ENCODE data around the gene OR6B1. TPM values are rescaled to one million over a fixed set of nuclear protein-coding genes. Genes with fewer than 3 reads are reported as not detected.

OR6B1 gene
- not detected for polyA plus RNA-seq
- long read RNA-seq, donor 1, result 0 reads
- long read RNA-seq, donor 2, result 0 reads
- long read RNA-seq, donor 3, result 0 reads
- long read RNA-seq, donor 4, result 0 reads
- long read RNA-seq, donor 5, result 0 reads
- long read RNA-seq, donor 6, result 0 reads
- long read RNA-seq, donor 7, result 0 reads
- long read RNA-seq, donor 8, result 0 reads
- long read RNA-seq, donor 9, result 0 reads
- long read RNA-seq, donor 10, result 0 reads
- long read RNA-seq, donor 11, result 0 reads

DNA sequence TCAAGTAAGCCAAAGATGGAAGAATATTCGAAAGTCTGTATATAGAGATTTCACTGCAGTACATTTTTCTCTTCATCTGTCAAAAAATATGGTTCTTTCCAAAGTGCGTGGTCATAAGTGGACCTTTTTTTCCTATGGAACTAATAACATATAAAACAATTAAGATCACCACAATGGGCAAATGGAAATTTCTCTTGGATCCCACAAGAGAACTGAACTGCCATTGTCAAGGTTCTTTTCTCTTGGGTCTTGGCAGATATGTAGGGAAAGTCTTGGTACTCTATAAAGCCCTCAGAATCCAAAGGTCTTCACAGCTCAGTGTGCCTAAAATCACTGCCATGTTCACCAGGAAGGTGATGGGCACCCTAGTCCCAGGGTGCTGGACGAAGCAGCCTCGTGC lies at the start of gene OR6B1:
OR6B1 (plus strand) TSS at position 301 of the 400 bp plus-strand sequence. CDS start 3,677 bp downstream, outside the sequence.
- no peak for DNase-seq
- Histone ChIP-seq H3K4me1 (ENCODE audit: control insufficient read depth, insufficient read depth, low read length) (no peaks in the 10 kb centered on the region), H3K4me3 (ENCODE audit: low read length) (no peak within 1 kb of the TSS), H3K27ac (ENCODE audit: low read length) (no peak within 1 kb of the TSS), H3K27me3 (ENCODE audit: control insufficient read depth, insufficient read depth, low read length) (no peaks in the 10 kb centered on the region), H3K9me3 (ENCODE audit: control insufficient read depth, low read depth, low read length) (peaks cover 4% of the 10 kb centered on the region), H3K36me3 (ENCODE audit: control insufficient read depth, insufficient read depth, low read length) (no peaks in the 10 kb centered on the region)
- WGBS (ENCODE audit: insufficient coverage, low lambda C conversion rate), result 95% methylated on average over 2 of the region's 4 CpGs

DNA sequence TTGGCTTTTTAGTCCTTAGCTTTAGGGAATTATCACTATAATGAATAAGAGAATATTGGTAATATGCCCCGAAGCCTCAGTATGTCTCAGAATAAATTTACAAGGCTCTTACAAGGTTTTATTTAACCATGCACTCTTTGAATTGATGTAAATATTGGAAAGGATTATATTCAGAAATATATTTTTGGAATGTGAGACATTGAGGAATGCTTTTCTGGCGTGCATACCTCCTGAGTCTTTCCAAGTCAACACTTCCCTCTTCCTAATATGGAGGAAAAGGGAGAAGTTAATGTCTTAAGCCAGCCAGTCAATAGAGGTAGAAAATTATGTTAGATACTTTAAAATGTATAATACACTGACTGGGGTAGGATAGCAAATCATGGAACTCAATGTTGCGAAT lies 46.7 kb upstream of the OR6B1 start:
- H3K4me1 ChIP-seq (ENCODE audit: control insufficient read depth, insufficient read depth, low read length), result peaks cover 2% of the 10 kb centered on the region
- no peak overlapping the region for H3K27ac ChIP-seq (ENCODE audit: low read length)
- no peaks in the 10 kb centered on the region for H3K36me3 ChIP-seq (ENCODE audit: control insufficient read depth, insufficient read depth, low read length)
- no peak overlapping the region for H3K4me3 ChIP-seq (ENCODE audit: low read length)
- H3K9me3 ChIP-seq (ENCODE audit: control insufficient read depth, low read depth, low read length), result no peaks in the 10 kb centered on the region
- no peaks in the 10 kb centered on the region for H3K27me3 ChIP-seq (ENCODE audit: control insufficient read depth, insufficient read depth, low read length)
- no peak for DNase-seq
- 74% methylated on average over 2 of the region's 3 CpGs for WGBS (ENCODE audit: insufficient coverage, low lambda C conversion rate)

DNA sequence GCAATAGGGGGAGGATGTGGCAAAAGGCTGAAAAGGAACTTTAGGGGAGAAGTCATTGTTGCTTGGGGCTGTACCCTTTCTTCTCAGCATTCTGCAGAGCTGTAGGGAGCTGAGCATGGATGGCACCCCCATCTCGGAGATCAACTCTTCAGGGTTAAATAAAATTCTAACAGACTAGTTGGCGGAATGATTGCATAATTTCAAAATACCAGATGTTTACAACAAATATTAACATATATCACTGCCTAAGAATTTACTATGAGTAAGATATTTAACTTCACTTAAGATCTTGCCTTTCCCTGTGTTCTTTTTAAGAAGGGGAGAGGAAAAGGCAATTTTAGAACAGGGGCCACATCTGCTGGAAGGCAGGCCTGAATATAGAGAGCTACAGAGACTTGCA lies 46.0 kb upstream of the OR6B1 start:
- Histone ChIP-seq H3K36me3 (ENCODE audit: control insufficient read depth, insufficient read depth, low read length) (no peaks in the 10 kb centered on the region), H3K27me3 (ENCODE audit: control insufficient read depth, insufficient read depth, low read length) (no peaks in the 10 kb centered on the region), H3K4me1 (ENCODE audit: control insufficient read depth, insufficient read depth, low read length) (peaks cover 5% of the 10 kb centered on the region), H3K9me3 (ENCODE audit: control insufficient read depth, low read depth, low read length) (no peaks in the 10 kb centered on the region), H3K27ac (ENCODE audit: low read length) (no peak overlapping the region), H3K4me3 (ENCODE audit: low read length) (no peak overlapping the region)
- DNase-seq, result no peak
- WGBS (ENCODE audit: insufficient coverage, low lambda C conversion rate), result no CpG with 5 or more reads among the region's 2 CpGs

DNA sequence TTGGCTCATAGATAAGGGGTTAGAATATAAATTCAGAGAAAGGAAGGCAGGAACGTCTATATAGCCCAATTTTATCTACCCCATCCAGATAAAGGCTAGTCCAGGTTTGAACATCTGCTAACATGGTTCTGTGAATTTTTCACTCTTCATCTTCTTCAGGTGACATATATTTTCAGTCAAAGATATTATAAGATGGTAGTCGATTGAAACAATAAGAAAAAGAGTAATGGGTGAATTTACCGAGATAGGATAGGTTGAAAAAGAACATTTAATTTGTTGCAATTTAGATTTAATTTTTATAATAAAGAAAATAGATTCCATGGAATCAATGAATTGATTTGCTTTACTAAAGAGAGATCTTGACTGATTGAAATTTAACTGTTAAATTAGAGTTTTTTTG lies 45.6 kb upstream of the OR6B1 start, which contains the start of gene OR2F1:
OR2F1 (plus strand) TSS at position 301 of the 400 bp plus-strand sequence. CDS start 5,127 bp downstream, outside the sequence.
- no peaks in the 10 kb centered on the region for H3K9me3 ChIP-seq (ENCODE audit: control insufficient read depth, low read depth, low read length)
- peaks cover 5% of the 10 kb centered on the region for H3K4me1 ChIP-seq (ENCODE audit: control insufficient read depth, insufficient read depth, low read length)
- no peaks in the 10 kb centered on the region for H3K36me3 ChIP-seq (ENCODE audit: control insufficient read depth, insufficient read depth, low read length)
- 72% methylated on average over 3 of the region's 3 CpGs for WGBS (ENCODE audit: insufficient coverage, low lambda C conversion rate)
- no peak within 1 kb of the TSS for H3K4me3 ChIP-seq (ENCODE audit: low read length)
- no peaks in the 10 kb centered on the region for H3K27me3 ChIP-seq (ENCODE audit: control insufficient read depth, insufficient read depth, low read length)
- no peak within 1 kb of the TSS for H3K27ac ChIP-seq (ENCODE audit: low read length)
- DNase-seq, result no peak

DNA sequence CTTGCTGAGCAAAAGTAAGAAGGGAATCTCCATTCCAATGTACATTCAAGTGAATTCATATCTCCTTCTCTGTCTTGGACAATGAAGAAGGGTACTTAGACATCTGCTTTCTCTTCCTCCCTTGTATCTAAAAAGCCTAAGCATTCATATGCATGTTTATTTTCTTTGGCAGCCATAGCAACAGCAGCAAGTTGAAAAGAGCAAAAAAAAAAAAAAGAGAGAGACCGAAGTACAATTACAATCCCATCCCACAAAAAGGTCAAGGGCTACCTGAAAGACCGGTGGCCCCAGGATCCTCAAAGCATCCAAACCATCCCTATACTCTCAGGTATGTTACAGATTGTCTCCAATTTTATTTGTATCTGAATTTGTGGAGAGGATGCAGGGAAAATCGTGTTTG lies 41.3 kb upstream of the OR6B1 start:
- H3K27ac ChIP-seq (ENCODE audit: low read length), result no peak overlapping the region
- peaks cover 5% of the 10 kb centered on the region for H3K4me1 ChIP-seq (ENCODE audit: control insufficient read depth, insufficient read depth, low read length)
- 0% methylated on average over 1 of the region's 3 CpGs for WGBS (ENCODE audit: insufficient coverage, low lambda C conversion rate)
- H3K27me3 ChIP-seq (ENCODE audit: control insufficient read depth, insufficient read depth, low read length), result no peaks in the 10 kb centered on the region
- DNase-seq, result peak; percentile 37 to 70
- H3K36me3 ChIP-seq (ENCODE audit: control insufficient read depth, insufficient read depth, low read length), result no peaks in the 10 kb centered on the region
- H3K9me3 ChIP-seq (ENCODE audit: control insufficient read depth, low read depth, low read length), result no peaks in the 10 kb centered on the region
- no peak overlapping the region for H3K4me3 ChIP-seq (ENCODE audit: low read length)

DNA sequence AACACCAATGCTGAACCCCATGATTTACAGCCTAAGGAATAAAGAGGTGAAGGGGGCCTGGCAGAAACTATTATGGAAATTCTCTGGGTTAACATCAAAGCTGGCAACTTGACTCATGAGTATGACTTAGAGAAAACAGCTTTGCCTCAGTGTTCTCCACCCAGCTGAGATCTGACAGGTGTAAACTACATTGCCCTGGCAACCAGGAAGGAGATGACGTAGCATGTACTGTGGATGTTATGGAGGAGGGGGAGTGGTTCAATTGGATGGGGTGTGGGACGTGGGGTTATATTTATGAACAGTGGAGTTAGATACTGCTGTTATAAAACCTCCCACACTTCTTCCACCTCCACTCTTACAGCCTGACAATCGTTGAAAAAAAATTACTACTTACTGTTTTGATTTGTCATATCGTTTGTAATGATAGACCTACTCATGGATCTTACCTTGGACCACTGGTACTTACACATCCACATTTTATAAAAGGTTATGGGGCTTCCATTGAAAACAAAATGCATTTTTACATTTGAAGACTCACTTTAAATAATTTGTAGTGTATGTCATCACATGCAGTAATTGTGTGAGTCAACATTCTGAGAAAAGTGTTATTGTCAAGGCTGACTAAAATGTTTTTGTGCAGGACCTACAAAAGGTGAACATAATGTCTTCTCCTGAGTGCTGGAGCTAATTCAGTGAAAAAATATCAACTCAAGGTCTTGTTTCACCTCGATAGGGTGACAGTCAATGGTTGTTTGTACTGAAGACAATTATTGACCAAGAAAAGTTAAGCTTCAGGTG lies 39.1 kb upstream of the OR6B1 start:
- no peak overlapping the region for H3K4me3 ChIP-seq (ENCODE audit: low read length)
- no peaks in the 10 kb centered on the region for H3K27me3 ChIP-seq (ENCODE audit: control insufficient read depth, insufficient read depth, low read length)
- H3K9me3 ChIP-seq (ENCODE audit: control insufficient read depth, low read depth, low read length), result no peaks in the 10 kb centered on the region
- no peak for DNase-seq
- H3K27ac ChIP-seq (ENCODE audit: low read length), result no peak overlapping the region
- WGBS (ENCODE audit: insufficient coverage, low lambda C conversion rate), result 83% methylated on average over 2 of the region's 5 CpGs
- H3K36me3 ChIP-seq (ENCODE audit: control insufficient read depth, insufficient read depth, low read length), result no peaks in the 10 kb centered on the region
- H3K4me1 ChIP-seq (ENCODE audit: control insufficient read depth, insufficient read depth, low read length), result peaks cover 13% of the 10 kb centered on the region

DNA sequence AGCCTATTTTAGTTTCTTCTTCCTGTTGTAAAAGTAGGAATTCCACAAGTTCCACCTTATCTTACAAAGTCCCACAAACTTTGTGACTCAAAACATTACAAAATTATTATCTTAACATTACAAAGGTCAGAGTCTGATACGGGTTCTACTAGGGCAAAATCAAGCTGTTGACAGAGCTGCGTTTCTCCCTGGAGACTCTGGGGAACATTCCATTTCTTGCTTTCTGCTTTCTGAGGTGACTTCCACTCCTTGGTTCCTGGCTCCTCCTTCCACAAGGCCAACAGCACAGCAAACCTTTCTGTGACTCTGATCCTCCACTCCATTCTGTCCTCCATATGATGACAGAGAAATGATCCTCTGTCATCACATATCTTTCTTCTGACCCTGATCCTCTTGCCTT lies 34.8 kb upstream of the OR6B1 start:
- Histone ChIP-seq H3K27me3 (ENCODE audit: control insufficient read depth, insufficient read depth, low read length) (no peaks in the 10 kb centered on the region), H3K4me1 (ENCODE audit: control insufficient read depth, insufficient read depth, low read length) (peaks cover 8% of the 10 kb centered on the region), H3K27ac (ENCODE audit: low read length) (peak overlapping the region; percentile 82), H3K9me3 (ENCODE audit: control insufficient read depth, low read depth, low read length) (no peaks in the 10 kb centered on the region), H3K4me3 (ENCODE audit: low read length) (no peak overlapping the region), H3K36me3 (ENCODE audit: control insufficient read depth, insufficient read depth, low read length) (no peaks in the 10 kb centered on the region)
- peak; percentile 78 to 89 for DNase-seq
- WGBS (ENCODE audit: insufficient coverage, low lambda C conversion rate), result no CpG with 5 or more reads among the region's 2 CpGs

DNA sequence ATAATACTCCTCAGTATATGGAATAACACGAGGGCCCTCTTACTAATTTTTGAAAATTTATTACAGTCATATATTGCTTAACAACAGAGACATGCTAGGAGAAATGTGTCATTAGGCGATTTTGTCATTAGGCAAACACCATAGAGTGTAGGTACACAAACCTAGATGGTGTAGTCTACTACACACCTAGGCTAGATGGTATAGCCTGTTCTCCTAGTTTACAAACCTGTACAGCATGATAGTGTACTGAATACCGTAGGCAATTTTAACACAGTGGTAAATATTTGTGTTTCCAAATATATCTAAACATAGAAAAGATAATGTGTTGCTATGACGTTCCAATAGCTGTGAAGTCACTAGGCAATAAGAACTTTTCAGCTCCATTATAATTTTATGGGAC lies 32.7 kb upstream of the OR6B1 start:
- peaks cover 5% of the 10 kb centered on the region for H3K9me3 ChIP-seq (ENCODE audit: control insufficient read depth, low read depth, low read length)
- DNase-seq, result peak in 1 of 2 donors; percentile 2
- no peak overlapping the region for H3K27ac ChIP-seq (ENCODE audit: low read length)
- no peak overlapping the region for H3K4me3 ChIP-seq (ENCODE audit: low read length)
- no peaks in the 10 kb centered on the region for H3K36me3 ChIP-seq (ENCODE audit: control insufficient read depth, insufficient read depth, low read length)
- no peaks in the 10 kb centered on the region for H3K27me3 ChIP-seq (ENCODE audit: control insufficient read depth, insufficient read depth, low read length)
- peaks cover 8% of the 10 kb centered on the region for H3K4me1 ChIP-seq (ENCODE audit: control insufficient read depth, insufficient read depth, low read length)
- WGBS (ENCODE audit: insufficient coverage, low lambda C conversion rate), result no CpG with 5 or more reads among the region's 4 CpGs

DNA sequence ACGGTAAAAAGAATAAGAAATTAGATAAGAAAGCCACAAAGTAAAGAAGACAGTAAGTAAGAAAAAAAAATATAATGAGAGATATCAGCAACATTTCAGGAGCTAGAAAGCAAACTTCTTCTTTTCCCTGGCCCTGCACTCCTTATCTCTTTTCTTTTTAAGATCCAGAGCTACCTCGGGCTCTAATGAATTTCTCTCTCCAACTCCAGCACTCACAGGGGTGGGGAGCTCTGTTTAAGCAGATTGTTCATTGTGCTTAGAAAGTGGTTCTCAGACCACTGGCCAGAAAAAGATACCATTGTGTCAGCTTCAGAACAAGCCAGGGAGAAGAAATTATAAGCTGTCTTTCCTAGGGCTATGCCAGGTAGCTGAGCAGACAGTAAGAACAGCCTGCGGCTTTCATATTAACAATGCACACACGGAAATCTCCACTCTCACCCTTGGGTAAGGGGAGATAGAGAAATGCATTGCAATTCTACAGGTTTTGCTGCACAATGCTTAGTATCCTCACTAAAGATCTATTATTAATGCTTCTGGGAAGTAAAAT lies 26.2 kb upstream of the OR6B1 start:
- H3K36me3 ChIP-seq (ENCODE audit: control insufficient read depth, insufficient read depth, low read length), result no peaks in the 10 kb centered on the region
- DNase-seq, result peak in 1 of 2 donors; percentile 52
- no peaks in the 10 kb centered on the region for H3K27me3 ChIP-seq (ENCODE audit: control insufficient read depth, insufficient read depth, low read length)
- H3K4me3 ChIP-seq (ENCODE audit: low read length), result no peak overlapping the region
- H3K27ac ChIP-seq (ENCODE audit: low read length), result peak overlapping the region; percentile 57
- 29% methylated on average over 1 of the region's 4 CpGs for whole genome bisulfite sequencing (ENCODE audit: insufficient coverage, low lambda C conversion rate)
- H3K4me1 ChIP-seq (ENCODE audit: control insufficient read depth, insufficient read depth, low read length), result peaks cover 22% of the 10 kb centered on the region
- peaks cover 5% of the 10 kb centered on the region for H3K9me3 ChIP-seq (ENCODE audit: control insufficient read depth, low read depth, low read length)

DNA sequence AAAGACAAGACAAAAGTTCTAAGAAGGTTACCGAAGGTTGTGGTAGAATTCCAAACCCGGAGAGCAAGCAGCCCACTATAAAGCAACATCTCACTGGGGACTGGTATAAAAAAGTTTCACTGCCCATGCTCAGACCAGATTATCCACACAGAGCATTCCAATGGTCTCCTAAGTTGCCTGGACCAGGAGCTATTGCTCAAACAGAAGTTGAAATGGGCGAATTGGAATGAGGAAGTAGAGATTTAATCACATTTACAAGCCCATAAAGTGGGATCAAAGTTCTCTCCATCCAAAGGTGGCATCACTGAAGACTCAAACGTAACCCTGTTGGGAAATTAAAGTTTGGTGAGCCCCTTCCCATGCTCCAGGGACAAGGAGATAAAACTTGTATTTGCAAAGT lies 25.7 kb upstream of the OR6B1 start:
- H3K27ac ChIP-seq (ENCODE audit: low read length), result peak overlapping the region; percentile 57
- DNase-seq, result peak; percentile 85 to 91
- WGBS (ENCODE audit: insufficient coverage, low lambda C conversion rate), result no CpG with 5 or more reads among the region's 4 CpGs

More for the DNA sequence above, 25.7 kb upstream of the OR6B1 start:
- Histone ChIP-seq H3K9me3 (ENCODE audit: control insufficient read depth, low read depth, low read length) (peaks cover 5% of the 10 kb centered on the region), H3K4me3 (ENCODE audit: low read length) (no peak overlapping the region), H3K36me3 (ENCODE audit: control insufficient read depth, insufficient read depth, low read length) (no peaks in the 10 kb centered on the region), H3K4me1 (ENCODE audit: control insufficient read depth, insufficient read depth, low read length) (peaks cover 22% of the 10 kb centered on the region), H3K27me3 (ENCODE audit: control insufficient read depth, insufficient read depth, low read length) (no peaks in the 10 kb centered on the region)
